ENCODE data around the gene GPR37.

Gene GPR37, protein sequence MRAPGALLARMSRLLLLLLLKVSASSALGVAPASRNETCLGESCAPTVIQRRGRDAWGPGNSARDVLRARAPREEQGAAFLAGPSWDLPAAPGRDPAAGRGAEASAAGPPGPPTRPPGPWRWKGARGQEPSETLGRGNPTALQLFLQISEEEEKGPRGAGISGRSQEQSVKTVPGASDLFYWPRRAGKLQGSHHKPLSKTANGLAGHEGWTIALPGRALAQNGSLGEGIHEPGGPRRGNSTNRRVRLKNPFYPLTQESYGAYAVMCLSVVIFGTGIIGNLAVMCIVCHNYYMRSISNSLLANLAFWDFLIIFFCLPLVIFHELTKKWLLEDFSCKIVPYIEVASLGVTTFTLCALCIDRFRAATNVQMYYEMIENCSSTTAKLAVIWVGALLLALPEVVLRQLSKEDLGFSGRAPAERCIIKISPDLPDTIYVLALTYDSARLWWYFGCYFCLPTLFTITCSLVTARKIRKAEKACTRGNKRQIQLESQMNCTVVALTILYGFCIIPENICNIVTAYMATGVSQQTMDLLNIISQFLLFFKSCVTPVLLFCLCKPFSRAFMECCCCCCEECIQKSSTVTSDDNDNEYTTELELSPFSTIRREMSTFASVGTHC
- total RNA-seq = 0 to 0.07 reads per million in 2 donors

DNA sequence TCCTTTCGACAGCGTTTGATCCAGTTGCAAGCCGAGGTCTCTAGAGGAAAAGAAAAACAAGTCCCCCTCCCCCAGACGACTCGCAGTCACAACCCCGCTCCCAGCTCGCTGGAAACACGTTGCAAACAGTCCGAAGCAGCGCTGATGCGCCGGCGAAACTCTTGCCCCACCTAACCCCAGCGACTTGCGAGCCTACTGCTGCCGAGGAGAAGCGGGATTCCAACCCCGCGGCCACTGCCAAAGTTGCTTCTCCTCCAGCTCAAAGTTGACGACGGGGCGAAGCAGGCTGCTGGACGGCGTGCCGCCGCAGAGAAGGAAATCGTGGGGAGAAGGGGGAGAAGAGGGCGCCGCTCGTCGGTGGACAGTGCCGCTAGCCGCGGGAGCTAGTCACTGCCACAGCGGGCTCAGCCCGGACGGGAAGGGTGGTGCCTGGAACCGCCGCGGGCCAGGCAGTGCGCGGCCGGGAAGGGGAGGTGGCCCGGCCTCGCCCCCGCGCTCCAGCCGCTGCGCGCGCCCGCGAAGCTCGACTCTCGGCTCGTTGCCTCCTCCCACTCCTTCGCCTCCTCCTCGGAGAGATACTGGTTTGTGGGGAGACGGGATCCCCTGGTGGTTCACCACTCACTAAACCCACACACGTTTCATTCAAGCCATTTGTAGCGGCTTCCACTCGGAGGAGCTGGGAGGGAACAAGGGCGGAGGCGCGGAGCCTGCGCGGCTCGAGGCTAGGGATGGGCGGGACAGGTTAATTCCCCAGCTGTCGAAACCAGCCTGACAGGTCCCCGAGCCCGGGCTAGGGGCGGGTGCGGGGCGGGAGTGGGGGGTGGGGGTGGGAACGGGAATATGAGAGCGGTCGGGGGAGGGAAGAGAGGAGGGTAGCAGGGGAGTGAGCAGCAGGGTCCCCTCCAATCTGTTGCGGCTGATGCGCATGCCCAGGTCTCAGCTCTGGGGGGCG, at the start of gene GPR37:
Gene GPR37 (minus strand): TSS at position 392 of the 952 bp plus-strand sequence. CDS start 816 bp downstream, outside the sequence.
- no peak for DNase-seq

DNA sequence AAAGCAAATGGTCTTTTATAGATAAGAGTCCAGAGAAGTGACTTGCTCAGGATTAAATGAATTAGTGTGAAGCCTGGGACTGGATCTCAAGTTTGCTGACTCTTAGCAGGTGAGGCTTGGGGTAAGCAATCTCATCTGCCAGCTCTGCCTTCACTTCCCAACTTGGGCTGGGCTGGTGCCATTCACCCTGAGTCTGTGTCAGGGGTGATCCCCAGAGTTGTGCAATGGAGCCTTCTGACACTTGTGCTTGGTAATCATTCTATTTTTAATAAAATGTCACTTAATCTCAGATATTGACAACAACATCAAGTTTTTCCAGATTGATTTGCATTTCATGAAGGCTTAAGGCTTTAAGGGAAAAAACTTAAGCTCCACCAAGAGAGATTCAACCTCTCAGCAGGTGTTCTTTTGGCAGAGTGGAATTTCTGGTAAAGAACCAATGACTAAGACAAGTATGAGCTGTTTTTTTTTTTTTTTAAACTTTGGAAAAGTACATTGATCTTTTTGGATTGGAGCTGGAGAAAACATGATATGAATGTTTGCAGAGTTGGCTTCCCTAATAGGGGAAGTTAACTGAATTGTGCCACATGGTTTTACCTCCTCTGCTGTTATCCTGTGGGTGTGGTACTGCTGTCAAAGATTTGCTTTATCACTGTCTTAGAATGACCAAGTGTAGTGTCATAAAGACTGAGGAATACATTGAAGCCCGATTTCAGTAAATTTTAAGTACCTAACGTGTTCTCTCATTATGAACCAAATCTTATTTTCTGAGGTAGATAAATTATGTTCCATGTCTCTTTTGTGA, 48.6 kb upstream of the GPR37 start:
- DNase-seq = no peak

DNA sequence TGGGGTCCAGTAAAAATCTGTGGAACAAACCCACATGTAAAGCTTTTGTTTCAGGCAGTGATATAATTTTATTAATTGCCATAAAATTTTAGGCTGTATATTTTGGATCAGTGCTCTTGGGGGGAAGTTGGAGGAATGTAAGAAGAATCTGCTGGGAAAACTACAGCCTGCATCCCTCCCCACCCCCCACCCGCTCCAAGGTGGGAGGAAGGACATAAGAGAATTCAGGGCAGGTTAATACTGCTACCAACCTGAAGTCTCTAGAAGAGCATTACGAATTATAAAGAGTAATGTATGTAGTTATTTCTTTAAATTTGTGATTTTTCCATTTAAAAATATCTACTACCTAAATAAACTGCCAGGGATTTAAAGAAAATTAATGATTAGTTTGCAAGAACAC, 47.2 kb upstream of the GPR37 start:
- DNase-seq = no peak

DNA sequence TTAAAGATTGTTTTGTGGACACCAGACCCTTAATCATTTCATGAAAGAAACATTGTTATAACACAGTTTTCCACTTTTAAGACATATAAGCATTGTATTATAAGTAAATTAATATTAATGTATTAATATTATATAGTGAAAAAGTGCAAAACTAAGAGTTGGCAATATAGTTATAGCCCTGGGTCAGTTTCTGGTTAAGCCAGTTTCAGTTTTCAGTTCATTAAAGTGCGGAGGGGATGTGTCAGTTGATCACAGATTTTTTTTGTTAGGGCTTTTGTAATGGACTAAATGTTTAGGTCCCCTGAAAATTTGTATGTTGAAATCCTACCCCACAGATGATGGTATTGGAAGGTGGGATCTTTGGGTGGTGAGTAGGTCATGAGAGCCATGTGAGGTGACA, 45.7 kb upstream of the GPR37 start:
- DNase-seq = no peak

DNA sequence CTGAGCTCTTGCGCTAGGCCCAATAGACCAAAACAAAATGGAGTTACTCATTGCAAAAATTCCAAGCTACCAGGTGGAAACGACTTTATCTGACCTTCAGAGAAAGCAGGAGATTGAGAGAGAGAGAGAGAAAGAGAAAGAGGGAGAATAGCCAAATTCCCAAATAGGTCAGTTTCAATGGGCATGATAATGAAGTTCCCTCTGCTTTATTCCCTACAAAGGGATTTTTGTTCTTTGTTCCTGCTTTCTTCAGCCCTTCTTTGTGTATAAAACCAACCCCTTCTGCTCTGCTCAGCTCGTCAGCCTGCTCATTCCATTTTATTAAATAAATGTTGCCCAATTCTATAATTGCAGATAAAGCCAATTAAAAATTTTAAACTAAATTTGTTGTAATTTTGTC, 45.0 kb upstream of the GPR37 start:
- no peak for DNase-seq

DNA sequence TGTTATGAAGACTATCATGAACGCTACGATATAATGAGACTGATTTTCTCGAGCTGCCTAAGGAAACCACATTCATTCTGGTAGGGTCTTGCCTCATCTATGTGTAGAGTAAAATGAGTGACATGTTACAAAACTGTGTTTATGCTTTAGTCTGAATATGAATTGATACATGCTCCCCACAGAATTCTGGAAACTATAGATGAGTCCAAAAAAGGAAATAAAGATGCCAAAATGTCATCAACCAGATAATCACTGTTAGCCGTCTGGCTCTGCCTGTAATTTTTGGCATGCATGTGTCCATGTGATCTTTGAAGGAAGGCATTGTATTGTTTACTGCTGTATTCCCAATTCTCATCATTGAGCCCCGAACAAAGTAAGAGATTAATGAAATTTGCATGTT, 42.6 kb upstream of the GPR37 start:
- no peak for DNase-seq

DNA sequence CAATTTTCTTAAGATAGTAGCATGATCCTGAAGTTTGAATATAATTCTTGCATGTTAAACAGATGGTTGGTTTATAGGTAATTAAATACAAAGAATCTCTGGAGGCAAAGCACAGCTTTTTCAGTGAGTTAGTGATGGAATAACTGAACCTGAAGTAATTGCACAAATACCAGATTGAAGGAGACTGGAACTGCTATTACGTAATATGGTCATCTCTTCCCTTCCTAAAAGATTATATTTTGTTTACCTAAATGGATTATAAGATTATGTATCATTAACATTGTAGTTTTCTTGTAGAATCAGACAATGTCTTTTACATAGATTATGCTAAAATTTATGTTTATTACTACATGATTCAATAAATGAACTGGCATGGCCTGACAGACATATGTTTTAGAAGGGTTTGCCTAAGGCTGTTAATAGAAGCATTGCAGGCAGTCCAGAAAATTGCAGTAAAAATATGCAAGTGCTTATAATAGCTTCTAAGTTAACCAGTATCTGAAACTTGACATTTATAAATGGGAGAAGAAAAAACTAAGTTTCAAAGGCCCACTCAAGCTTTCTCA, 35.8 kb upstream of the GPR37 start:
- no peak for DNase-seq

DNA sequence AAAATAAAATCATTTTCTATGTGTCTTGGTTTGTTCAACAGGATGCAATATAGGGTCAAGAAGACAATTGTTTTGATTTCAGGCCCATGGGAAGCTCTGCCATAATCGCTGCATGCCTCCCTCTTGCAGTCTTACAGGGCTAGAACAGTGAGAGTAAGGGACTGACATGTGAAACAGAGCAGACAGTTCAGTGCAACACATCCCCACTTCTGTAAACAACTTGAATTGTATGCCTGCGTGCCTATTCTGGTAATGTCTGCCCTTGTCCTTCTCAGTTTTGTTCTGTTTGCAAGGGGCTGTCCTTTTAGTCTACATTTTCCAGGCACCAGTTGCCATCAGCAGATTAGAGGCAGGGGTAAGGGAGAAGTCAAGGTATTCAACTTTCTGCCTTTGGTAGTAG, 34.8 kb upstream of the GPR37 start:
- DNase-seq = no peak

DNA sequence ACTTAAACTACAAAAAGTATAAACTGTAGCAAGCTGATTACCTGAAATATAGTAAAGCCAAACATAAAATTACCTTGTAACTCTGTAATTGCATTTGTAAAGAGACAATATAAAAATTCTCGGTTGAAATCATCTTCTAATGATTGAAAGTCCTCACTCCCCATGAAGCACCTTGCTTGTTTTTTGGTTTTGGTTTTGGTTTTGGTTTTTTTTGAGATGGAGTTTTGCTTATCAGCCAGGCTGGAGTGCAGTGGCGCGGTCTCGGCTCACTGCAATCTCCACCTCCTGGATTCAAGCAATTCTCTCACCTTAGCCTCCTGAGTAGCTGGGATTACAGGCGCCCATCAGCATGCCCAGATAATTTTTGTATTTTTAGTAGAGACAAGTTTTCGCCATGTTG, 33.9 kb upstream of the GPR37 start:
- no peak for DNase-seq

DNA sequence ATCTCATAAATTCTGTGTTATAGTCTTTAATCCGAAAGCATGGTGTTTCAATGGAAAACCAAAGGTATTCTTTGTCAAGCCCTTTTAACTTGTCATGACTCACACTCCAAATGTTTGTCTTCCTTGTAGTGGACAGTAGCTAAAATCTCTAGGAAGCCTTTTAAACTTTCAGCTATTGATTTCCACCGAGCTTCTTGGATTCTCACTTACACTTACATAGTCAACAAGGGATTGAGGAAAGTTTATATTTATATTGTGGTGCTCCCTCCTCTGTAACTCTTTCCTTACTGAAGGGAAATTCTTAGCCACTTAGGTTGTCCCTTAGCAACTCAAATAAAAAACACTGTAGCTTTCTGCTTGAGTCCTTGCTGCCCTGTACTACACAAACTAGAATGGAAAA, 31.2 kb upstream of the GPR37 start:
- DNase-seq = no peak

DNA sequence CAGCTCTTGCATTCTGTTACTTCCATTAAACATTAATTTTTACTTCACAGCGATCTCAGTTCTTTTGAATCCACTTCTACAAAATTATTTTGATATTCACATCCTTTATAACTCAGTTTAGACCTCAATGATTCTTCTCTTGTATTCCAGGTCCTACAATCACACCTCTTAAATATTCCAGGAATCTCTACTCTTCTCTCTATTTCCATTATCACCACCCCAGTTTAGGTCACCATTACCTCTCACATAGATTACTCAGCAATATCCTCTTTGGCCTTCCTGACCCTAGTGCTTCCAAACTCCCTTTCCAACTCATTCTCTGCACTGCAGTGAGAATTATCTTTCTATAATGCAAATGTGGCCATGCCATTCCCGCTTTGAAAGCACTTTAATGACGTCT, 27.1 kb upstream of the GPR37 start:
- no peak for DNase-seq

DNA sequence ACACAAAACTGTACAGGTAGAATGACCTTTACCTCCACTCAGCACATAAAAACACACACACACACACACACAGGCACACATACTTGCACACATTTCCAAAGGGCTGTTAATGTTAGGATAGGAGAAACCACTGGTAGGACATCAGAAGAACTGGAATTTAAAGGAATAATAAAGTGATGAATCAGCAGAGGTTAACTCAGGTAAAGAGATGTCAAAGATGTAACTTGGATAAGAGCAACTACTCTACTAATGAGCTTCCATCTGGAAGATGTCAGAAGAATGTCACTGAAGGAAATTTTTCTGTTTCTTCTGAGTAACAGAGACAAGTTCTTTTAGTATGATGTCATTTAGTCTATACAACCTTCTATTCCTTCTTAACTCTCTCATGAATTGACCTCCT, 26.4 kb upstream of the GPR37 start:
- no peak for DNase-seq

DNA sequence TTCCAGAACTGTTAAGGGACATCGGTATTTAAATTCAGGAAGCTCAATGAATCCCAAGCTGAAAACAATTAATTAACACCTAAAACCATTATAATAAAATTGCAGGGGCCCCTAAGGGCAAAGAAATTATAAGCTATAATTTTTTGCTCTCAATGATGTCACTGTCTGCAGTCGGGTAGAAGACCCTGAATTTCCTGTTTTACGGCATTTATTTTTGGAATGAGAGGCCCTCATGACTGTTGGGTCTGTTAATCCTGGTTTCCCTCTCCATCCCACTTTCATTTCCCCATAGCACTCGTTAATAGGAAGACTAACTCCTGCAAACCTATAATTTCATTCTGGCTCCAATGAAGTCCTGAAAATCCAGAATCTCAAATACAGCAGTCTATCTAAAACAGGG, 25.8 kb upstream of the GPR37 start:
- no peak for DNase-seq

DNA sequence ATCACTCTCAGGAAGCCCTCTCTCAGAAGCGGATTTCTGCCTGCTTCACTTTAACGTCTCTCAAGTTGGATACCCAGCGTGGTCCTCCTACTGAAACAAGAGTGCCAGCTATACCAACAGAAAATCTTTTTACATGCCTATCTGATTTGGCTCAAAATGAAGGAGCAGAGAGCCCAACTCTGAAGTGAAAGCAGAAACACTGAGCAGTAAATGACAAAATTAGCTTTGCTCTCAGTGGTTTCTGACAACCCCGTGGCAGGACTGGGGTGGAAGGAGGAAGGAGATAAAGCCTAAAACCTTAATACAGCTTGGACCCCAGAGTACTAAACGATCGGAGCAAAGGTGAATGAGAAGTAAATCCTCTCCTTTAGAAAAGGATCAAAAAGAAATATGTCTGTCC, 25.1 kb upstream of the GPR37 start:
- no peak for DNase-seq

DNA sequence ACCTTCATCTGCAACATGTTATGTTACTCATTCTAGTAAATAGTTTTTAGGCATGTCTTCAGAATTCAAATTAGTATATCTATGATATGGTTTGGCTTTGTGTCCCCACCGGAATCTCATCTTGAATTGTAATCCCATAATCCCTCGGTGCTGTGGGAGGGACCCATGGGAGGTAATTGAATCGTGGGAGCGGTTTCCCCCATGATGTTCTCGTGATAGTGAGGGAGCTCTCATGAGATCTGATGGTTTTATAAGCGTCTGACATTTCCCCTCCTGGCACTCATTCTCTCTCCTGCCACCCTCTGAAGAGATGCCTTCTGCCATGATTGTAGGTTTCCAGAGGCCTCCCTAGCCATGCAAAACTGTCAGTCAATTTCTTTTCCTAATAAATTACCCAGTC, 20.4 kb upstream of the GPR37 start:
- no peak for DNase-seq

DNA sequence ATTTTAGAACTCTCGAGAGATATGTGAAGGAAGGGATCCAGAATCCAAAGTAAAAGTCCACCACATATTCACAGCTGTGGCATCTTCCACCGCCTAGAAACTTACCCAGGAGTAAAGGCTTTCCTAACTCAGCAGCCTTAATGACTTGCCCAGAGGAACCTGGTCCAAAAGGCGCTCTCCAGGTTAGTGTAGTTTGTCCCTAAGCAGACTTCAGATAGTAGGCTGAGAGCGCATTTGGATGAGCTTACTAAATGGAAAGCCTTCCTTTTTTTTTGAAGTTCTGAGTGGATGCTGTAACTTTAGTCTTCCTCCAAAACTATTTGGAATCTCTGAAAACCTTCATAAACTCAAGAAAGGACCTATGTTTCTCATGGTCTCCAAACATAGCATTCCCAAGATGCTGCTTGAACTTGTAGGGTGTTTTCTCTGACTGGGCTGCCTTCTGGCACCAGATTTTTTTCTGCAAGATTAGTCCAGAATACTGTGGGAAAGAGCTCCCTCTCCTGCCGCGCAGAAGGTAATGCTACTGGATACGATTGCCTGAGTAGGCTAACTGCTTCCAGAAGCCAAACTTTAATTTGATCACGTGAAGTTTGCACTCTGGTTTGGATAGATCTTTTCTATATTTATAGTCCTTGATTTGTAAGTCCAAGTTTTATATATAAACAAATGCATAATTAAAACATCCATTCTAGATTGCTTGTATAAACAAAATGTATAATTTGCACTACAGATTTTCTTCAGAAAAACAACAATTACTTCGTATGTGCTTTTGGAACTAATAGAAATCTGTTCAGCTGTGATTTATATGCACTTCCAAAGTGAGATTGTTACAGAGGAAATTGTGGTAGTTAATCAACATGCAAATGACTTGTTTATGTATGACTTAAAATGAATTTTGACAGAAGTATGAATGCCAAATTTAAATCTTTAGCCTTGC, 19.6 kb upstream of the GPR37 start:
- no peak for DNase-seq

DNA sequence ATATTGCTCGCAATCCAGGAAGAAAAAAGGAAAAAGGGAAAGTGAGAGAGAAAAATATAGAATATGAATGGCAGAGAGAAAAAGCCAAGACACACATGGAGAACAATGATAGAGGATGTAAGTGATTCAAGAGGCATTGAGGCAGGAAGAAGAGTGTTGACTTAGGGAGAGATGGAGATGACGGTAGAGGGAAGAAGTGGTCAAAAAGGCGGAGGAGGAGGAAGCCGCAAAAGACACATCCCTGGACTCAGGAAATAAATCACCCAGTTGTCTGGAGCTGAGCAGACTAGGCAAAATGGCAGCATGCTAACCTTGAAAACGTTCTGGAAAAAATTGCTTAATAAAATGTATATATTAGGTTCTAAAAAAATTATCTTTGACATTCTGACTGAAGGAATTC, 17.7 kb upstream of the GPR37 start:
- DNase-seq = no peak

DNA sequence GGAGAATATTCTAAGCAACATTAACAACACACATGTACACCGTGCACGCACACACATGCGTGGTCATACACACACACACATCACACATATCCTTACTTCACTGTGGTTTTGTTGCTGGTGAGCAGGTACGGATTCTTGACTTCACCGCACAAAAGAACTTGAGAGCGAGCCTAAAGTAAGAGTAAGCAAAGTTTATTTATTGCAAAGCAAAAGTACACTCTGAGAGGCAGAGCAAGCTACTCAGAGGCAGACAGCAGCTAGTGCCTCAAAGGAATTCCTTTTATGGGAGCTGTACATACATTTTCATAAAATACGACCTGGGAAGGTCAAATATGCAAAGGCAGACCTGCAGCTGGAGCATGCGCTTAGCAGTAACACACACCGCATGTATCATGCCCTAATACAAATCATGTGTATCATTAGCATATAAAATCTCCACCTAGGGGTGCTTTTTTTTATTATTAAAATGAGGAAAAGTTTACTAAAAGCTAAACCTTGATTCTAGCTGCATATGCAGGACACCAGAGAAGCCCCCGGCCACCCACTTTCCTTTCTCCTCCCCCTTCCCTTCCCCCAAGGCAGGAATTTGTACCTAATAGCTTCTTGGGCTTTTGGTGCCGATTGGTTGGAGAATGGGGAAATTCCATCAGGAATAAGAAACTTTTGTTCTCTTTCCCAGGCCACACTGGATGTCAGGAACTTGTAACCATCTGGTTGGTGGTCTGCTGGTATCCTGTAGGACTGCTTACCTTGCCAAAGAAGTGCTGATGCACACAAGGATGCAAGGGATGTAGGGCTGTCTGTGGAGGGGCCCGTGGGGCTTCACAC, 16.5 kb upstream of the GPR37 start:
- DNase-seq = no peak

DNA sequence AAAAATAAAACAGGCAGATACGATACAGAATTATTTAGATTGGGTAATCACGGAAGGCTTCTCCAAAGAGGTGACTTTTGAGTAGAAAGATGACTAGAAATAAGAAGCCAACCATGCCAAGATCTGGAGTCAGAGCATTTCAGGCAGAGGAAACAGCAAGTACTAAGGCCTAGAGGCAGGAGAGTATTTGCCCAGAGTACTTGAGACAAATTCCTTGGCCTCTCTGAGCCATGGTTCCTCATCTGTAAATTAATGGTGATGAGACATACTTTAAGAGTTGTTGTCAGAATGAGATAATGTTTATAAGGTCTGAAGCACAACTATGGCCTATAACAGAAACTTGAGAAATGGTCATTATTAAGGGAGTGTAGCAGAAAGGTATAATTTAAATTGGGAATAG, 15.8 kb upstream of the GPR37 start:
- DNase-seq = no peak

DNA sequence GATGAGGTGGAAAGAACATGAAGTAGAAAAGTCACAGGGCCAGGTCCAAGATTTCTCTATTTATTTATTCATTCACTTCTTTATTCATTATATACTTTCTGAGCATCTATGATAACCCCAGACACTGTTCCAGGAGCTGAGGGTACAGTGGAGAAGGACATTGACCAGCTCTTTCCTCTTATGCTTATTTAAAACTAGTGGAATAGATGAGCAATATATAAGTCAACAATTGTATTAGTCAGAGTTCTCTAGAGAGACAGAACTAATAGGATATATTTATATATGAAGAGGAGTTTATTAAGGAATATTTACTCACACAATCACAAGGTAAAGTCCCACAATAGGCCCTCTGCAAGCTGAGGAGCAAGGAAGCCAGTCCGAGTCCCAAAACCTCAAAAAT, 15.0 kb upstream of the GPR37 start:
- no peak for DNase-seq
